Kidney epithelial cell (primary cell): Measurements from ENCODE around the gene CD200. TPM values are rescaled to one million over a fixed set of nuclear protein-coding genes. Genes with fewer than 3 reads are reported as not detected.

Source experiments
- DNase-seq: peaks from one replicate; pipeline ENCODE4 v3.0.0-alpha.2; 2010; ENCODE audit warnings: low read depth
- H3K27me3 ChIP-seq: 2 replicates; pipeline ENCODE4 v1.6.0; 2011; ENCODE audit warnings: low read length; ENCODE audit not compliant: control insufficient read depth, insufficient read depth
- H3K36me3 ChIP-seq: 2 replicates; pipeline ENCODE4 v1.5.1; 2011; ENCODE audit warnings: low read length; ENCODE audit not compliant: control insufficient read depth, insufficient read depth
- H3K4me3 ChIP-seq: 2 replicates; pipeline ENCODE4 v1.5.1; 2011; ENCODE audit warnings: low read depth, mild to moderate bottlenecking, control low read depth, low read length
- total RNA-seq: library from RNA; depleted of rRNA; stranded (reverse); fragments of >200 nt; gene quantifications from 2 replicates; pipeline ENCODE4 v1.2.3, GENCODE V29; 2015
- TF ChIP-seq, protein P1 (sequence below): IDR thresholded peaks from 2 replicates; pipeline ENCODE4 v1.5.1; 2011; ENCODE audit warnings: mild to moderate bottlenecking, moderate library complexity, low read length, control low read depth, inconsistent platforms; ENCODE audit not compliant: insufficient read depth, poor library complexity, severe bottlenecking

The CD200 gene
- total RNA-seq, 1 donor from 2014 or later = 19.2 TPM

DNA sequence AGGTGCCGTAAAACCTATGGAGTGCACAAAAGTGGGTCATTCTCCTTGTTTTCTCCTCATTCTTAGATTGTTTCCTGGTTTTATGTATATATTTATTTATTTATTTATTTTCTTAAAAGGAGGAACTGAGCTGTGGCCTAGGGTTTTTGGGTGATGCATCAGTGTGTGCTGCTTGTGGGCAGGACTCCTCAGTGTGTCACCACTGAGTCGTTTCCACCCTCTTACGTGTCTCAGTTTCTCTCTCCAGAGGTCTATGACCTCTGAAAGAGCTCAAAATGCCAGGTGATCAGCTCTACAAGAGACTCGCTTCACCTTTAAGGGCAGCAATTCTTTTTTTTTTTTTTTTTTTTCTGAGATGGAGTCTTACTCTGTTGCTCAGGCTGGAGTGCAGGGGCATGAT lies 72.9 kb downstream of the CD200 start:
- Histone ChIP-seq H3K27me3 (no peaks in the 10 kb centered on the region), H3K4me3 (no peak overlapping the region), H3K36me3 (no peaks in the 10 kb centered on the region)
- TF ChIP-seq, protein P1, sequence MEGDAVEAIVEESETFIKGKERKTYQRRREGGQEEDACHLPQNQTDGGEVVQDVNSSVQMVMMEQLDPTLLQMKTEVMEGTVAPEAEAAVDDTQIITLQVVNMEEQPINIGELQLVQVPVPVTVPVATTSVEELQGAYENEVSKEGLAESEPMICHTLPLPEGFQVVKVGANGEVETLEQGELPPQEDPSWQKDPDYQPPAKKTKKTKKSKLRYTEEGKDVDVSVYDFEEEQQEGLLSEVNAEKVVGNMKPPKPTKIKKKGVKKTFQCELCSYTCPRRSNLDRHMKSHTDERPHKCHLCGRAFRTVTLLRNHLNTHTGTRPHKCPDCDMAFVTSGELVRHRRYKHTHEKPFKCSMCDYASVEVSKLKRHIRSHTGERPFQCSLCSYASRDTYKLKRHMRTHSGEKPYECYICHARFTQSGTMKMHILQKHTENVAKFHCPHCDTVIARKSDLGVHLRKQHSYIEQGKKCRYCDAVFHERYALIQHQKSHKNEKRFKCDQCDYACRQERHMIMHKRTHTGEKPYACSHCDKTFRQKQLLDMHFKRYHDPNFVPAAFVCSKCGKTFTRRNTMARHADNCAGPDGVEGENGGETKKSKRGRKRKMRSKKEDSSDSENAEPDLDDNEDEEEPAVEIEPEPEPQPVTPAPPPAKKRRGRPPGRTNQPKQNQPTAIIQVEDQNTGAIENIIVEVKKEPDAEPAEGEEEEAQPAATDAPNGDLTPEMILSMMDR = no peak
- DNase-seq = no peak

DNA sequence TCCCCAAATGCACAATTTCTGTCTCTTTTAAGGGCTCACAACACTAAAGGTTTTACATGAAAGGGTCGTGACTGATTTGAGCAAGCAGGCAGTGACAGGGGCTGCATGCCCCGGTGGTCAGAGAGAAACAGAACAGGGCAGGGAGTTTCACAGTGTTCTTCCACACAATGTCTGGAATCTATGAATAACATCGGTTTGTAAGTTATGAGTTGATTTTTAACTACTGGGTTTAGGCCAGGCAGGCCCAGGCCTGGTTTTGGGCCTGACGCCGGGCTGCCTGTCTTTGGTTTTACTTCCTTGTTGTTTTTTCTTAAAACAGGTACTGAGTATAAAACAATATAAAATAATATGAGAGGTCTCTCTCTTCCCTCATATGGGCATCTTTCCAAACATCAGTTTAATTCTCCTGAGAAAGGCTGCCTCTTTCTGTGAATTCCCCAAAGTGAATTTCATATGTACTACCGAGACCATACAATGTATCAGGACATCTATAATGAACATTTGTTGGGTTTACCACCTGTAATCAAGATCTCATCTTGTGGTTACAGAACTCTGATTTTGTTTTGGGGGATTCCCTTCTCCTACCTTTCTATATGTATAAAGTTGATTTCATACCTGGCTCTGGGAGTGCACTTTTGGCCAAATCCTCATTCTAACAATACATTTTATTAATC lies 74.4 kb downstream of the CD200 start:
- H3K36me3 ChIP-seq = no peaks in the 10 kb centered on the region
- no peaks in the 10 kb centered on the region for H3K27me3 ChIP-seq
- TF ChIP-seq, protein P1 = no peak
- H3K4me3 ChIP-seq = peak overlapping the region; percentile 30
- no peak for DNase-seq

DNA sequence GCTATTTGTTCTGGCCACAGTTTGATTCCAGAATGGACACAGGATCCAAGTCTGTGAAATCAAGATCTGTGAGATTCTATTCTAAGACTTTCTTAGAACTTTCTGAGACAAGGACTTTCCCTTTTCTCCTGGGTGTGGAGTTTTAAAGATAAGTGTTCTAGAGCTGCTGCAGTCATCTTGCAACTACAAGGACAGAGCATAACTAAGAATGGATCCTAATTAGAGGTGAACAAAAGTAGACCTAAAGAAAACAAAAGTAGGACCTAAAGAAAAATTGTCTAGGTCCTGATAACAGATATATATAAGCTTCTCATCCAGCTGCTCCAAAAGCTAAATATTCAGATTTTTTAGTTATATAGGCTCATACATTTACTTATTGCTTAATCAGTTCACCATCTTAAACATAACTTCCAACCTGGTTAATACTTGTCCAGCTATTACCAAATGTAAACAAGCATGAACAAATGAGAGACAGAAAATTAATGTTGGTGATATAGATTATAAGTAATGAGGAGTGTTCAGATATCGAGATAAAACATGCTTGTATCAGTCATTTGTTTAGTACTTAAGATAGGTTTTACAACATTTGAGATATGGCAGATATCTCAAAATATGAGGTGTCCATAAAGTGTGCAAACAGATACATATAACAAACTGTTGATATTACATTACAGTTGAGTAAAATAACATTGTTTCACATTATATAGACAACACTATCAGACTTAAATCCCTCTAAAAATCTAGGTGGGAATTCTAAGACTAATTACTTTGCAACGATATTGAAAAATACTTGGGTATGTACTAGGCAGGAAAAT lies 75.1 kb downstream of the CD200 start:
- TF ChIP-seq, protein P1 = no peak
- no peak for DNase-seq
- peak overlapping the region; percentile 30 for H3K4me3 ChIP-seq
- no peaks in the 10 kb centered on the region for H3K27me3 ChIP-seq
- no peaks in the 10 kb centered on the region for H3K36me3 ChIP-seq

DNA sequence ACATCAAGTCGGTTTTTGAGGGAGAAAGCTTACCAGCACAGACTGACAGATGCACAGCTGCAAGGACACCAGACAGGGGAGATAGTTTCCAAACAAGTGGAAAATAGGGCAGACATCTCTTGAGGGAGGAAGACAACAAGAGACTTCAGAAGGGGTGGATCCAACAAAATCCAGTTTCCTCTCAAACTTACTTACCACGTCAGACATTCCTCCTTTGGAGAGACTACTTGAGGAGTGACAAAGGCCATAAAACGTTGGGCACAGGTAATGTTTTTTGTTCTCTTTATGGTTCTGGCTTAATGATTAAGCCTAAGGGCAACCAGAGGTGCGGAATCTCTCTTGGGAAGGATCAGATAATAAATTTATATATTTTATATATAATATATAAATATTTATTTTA lies 76.1 kb downstream of the CD200 start:
- TF ChIP-seq, protein P1 = no peak
- DNase-seq = no peak
- H3K27me3 ChIP-seq = no peaks in the 10 kb centered on the region
- peak overlapping the region; percentile 14 for H3K4me3 ChIP-seq
- no peaks in the 10 kb centered on the region for H3K36me3 ChIP-seq

DNA sequence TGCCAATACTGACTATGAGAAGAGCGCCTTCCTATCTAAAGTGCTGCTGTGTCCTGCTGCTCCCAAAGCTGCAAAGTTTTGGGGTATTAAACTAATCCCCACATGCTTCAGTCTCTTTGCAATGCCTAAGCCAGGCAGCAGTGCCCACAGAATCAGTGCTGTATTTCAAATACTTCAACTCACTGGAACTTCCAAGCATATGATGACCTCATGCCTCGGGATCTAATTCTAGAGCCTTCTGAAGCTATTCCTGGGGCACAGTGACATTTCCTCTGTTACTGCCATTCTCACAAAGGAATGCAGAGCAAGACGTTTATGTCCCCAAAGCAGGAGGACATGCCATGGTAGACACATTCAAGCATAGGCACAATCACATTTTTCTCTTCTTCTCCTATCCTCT lies 78.5 kb downstream of the CD200 start:
- no peak for DNase-seq
- TF ChIP-seq, protein P1 = no peak

More for the DNA sequence above, 78.5 kb downstream of the CD200 start:
- Histone ChIP-seq H3K27me3 (no peaks in the 10 kb centered on the region), H3K36me3 (no peaks in the 10 kb centered on the region), H3K4me3 (no peak overlapping the region)

Other genes with a start within 250 kb of the CD200 start
- gene C3orf52, start 246.8 kb upstream of the CD200 start, total RNA-seq = 42.5 and 42.9 TPM in 2 replicates
- gene GCSAM, start 199.9 kb upstream of the CD200 start, total RNA-seq = not detected in 2 replicates
- gene SLC9C1, start 38.9 kb upstream of the CD200 start, total RNA-seq = 2.2 TPM in 1 of 2 replicates, not detected in the other
- gene BTLA, start 166.3 kb downstream of the CD200 start, total RNA-seq = not detected in 2 replicates
- gene ATG3, start 228.8 kb downstream of the CD200 start, total RNA-seq = 49.7 and 50.9 TPM in 2 replicates
- gene SLC35A5, start 228.9 kb downstream of the CD200 start, total RNA-seq = 30.5 and 36.2 TPM in 2 replicates